ES-I3 (cell line): ENCODE results near the gene SLC10A3.
"Not testable (repeated sequence)": the region's sequence is repeated elsewhere in the genome, so short reads cannot be mapped to it uniquely, and the experiment has no call there.

Experiments
- H3K36me3 ChIP-seq: 2 replicates; pipeline ENCODE4 v1.6.1; 2013; ENCODE audit warnings: mild to moderate bottlenecking, low read length, control low read depth, moderate library complexity; ENCODE audit not compliant: insufficient read depth
- H3K4me1 ChIP-seq: 2 replicates; pipeline ENCODE4 v1.6.1; 2013; ENCODE audit warnings: mild to moderate bottlenecking, control low read depth, low read length; ENCODE audit not compliant: insufficient read depth
- H3K9ac ChIP-seq: 2 replicates; pipeline ENCODE4 v1.6.1; 2013; ENCODE audit warnings: low read depth, mild to moderate bottlenecking, low read length, moderate library complexity
- H3K9me3 ChIP-seq: 2 replicates; pipeline ENCODE4 v1.6.1; 2013; ENCODE audit warnings: mild to moderate bottlenecking, low read length, moderate library complexity; ENCODE audit not compliant: control insufficient read depth, insufficient read depth

SLC10A3 gene

GRCh38 chrX:154501423-154501822 is 11.0 kb upstream of the SLC10A3 start:
- not testable (repeated sequence) for H3K9ac ChIP-seq, H3K36me3 ChIP-seq, H3K4me1 ChIP-seq, H3K9me3 ChIP-seq

GRCh38 chrX:154496591-154497137 is 6.2 kb upstream of the SLC10A3 start:
- not testable (repeated sequence) for H3K9ac ChIP-seq, H3K4me1 ChIP-seq, H3K36me3 ChIP-seq, H3K9me3 ChIP-seq

GRCh38 chrX:154495472-154495922 is 5.1 kb upstream of the SLC10A3 start:
- H3K9me3 ChIP-seq = no peaks in the 10 kb centered on the region
- no peak overlapping the region for H3K9ac ChIP-seq
- H3K36me3 ChIP-seq = no peaks in the 10 kb centered on the region
- no peaks in the 10 kb centered on the region for H3K4me1 ChIP-seq

GRCh38 chrX:154494715-154495114 is 4.3 kb upstream of the SLC10A3 start:
- Histone ChIP-seq H3K36me3 (no peaks in the 10 kb centered on the region), H3K4me1 (no peaks in the 10 kb centered on the region), H3K9ac (no peak overlapping the region), H3K9me3 (no peaks in the 10 kb centered on the region)

- H3K4me1 ChIP-seq = no peaks in the 10 kb centered on the region; the same call in 1 of the 2 replicates
- no peaks in the 10 kb centered on the region for H3K9me3 ChIP-seq
- peak overlapping the region; percentile 70; the same call in 1 of the 2 replicates for H3K9ac ChIP-seq
- H3K36me3 ChIP-seq = no peaks in the 10 kb centered on the region; the same call in 1 of the 2 replicates
Observed at GRCh38 chrX:154490021-154490413, 412 bp downstream of the SLC10A3 start.

GRCh38 chrX:154489182-154489581 is 1.2 kb downstream of the SLC10A3 start:
- Histone ChIP-seq H3K36me3 (no peaks in the 10 kb centered on the region; the same call in 1 of the 2 replicates), H3K4me1 (no peaks in the 10 kb centered on the region; the same call in 1 of the 2 replicates), H3K9ac (no peak overlapping the region), H3K9me3 (no peaks in the 10 kb centered on the region)

GRCh38 chrX:154488336-154489075 is 1.9 kb downstream of the SLC10A3 start:
- Histone ChIP-seq H3K9me3 (no peaks in the 10 kb centered on the region), H3K9ac (no peak overlapping the region), H3K36me3 (no peaks in the 10 kb centered on the region; the same call in 1 of the 2 replicates), H3K4me1 (no peaks in the 10 kb centered on the region; the same call in 1 of the 2 replicates)

- Histone ChIP-seq H3K4me1 (no peaks in the 10 kb centered on the region; the same call in 1 of the 2 replicates), H3K9me3 (no peaks in the 10 kb centered on the region), H3K9ac (no peak overlapping the region), H3K36me3 (no peaks in the 10 kb centered on the region; the same call in 1 of the 2 replicates)
Observed at GRCh38 chrX:154487518-154488290, 2.7 kb downstream of the SLC10A3 start.

GRCh38 chrX:154486396-154487207 is 3.8 kb downstream of the SLC10A3 start, which contains the start of gene UBL4A:
Gene UBL4A, minus strand, starts transcription at chrX:154486615. Its CDS starts 31 bp downstream, at chrX:154486584.
- Histone ChIP-seq H3K4me1 (no peaks in the 10 kb centered on the region; the same call in 1 of the 2 replicates), H3K36me3 (no peaks in the 10 kb centered on the region; the same call in 1 of the 2 replicates), H3K9me3 (no peaks in the 10 kb centered on the region), H3K9ac (peak within 1 kb of the TSS; percentile 56)

- no peaks in the 10 kb centered on the region; the same call in 1 of the 2 replicates for H3K4me1 ChIP-seq
- peak overlapping the region; percentile 56 for H3K9ac ChIP-seq
Observed at GRCh38 chrX:154486052-154486395, 4.4 kb downstream of the SLC10A3 start.

GRCh38 chrX:154485150-154486051 is 5.0 kb downstream of the SLC10A3 start:
- no peaks in the 10 kb centered on the region for H3K9me3 ChIP-seq
- no peaks in the 10 kb centered on the region; the same call in 1 of the 2 replicates for H3K4me1 ChIP-seq
- no peaks in the 10 kb centered on the region; the same call in 1 of the 2 replicates for H3K36me3 ChIP-seq
- H3K9ac ChIP-seq = peak overlapping the region; percentile 56

More at GRCh38 chrX:154486052-154486395, 4.4 kb downstream of the SLC10A3 start:
- H3K36me3 ChIP-seq = no peaks in the 10 kb centered on the region; the same call in 1 of the 2 replicates
- no peaks in the 10 kb centered on the region for H3K9me3 ChIP-seq

- Histone ChIP-seq H3K9ac (no peak overlapping the region), H3K36me3 (no peaks in the 10 kb centered on the region; the same call in 1 of the 2 replicates), H3K9me3 (no peaks in the 10 kb centered on the region), H3K4me1 (no peaks in the 10 kb centered on the region; the same call in 1 of the 2 replicates)
Observed at GRCh38 chrX:154484255-154485149, 5.9 kb downstream of the SLC10A3 start.
